ENCODE measurements around the gene RDX.

GRCh38 chr11:110253525-110253924 lies 42.9 kb downstream of the RDX start:
- TF ChIP-seq REST (IDR thresholded peaks at IDR 0.05; ENCODE audit: low read depth) (no peak), TAF1 (IDR thresholded peaks at IDR 0.05; ENCODE audit: low read depth) (no peak), TEAD4 (IDR thresholded peaks at IDR 0.05) (no peak), EP300 (IDR thresholded peaks at IDR 0.05; ENCODE audit: borderline replicate concordance) (no peak), EGR1 (IDR thresholded peaks at IDR 0.05) (no peak), RAD21 (IDR thresholded peaks at IDR 0.05; ENCODE audit: low read depth) (no peak), TCF12 (IDR thresholded peaks at IDR 0.05; ENCODE audit: low read depth) (no peak), CEBPB (IDR thresholded peaks at IDR 0.05) (no peak), YY1 (IDR thresholded peaks at IDR 0.05; ENCODE audit: low read depth) (no peak), FOXM1 (IDR thresholded peaks at IDR 0.05; ENCODE audit: borderline replicate concordance, low read depth) (no peak), NFIC (IDR thresholded peaks at IDR 0.05) (no peak), USF1 (IDR thresholded peaks at IDR 0.05) (no peak)
